Cardiac fibroblast (primary cell): ENCODE results near the gene TRIL.

Experiments
- DNase-seq, 2 donors: peaks; one replicate each; pipeline versions ENCODE4 v3.0.0 to v3.0.0-alpha.2; 2010; ENCODE audit warnings: low read depth in 2 of 2
- H3K4me3 ChIP-seq, 2 donors: replicated peaks in 1 of 2; 1 replicate in 1 of 2; 2 replicates in 1 of 2; pipeline ENCODE4 v1.5.1; 2011; ENCODE audit warnings: low read depth in 2 of 2, low read length in 2 of 2, mild to moderate bottlenecking in 2 of 2, moderate library complexity in 1 of 2
- TF ChIP-seq, protein P1 (sequence below): IDR thresholded peaks from one replicate; pipeline ENCODE4 v1.5.1; 2011; ENCODE audit warnings: low read depth, mild to moderate bottlenecking, low read length, inconsistent platforms

TRIL gene

DNA sequence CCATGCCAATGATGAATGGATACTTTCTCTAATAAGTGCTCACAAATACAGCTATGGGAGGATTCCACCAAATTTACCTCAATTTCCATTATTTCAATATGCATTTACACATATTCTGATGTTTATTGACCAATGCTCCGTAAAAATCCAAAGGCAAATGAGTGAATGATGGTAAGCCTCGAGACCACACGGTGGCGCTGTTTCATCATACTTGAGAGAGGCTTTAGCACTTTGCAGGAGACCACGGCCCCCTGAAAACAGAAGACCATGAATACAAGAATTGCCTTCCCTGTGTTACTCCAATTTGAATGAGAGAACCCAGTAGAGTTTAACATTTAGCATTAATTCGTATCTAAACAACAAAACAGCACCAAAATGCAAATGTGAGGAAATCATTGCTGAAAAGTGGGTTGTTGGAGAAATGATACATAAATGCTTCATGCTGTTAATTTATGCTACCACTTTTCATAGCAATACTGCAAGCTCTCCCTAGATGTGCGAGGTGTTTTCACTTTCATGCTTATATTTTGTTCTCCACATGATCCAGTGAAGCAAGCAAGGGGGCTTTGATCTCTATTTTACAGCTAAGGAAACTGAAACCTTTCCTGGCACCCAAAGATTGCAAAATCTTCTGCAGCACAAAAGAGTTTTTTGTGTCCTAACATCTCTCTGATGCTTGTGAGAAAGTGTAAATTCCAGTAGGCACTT, 35.4 kb downstream of the TRIL start:
- TF ChIP-seq, protein P1, sequence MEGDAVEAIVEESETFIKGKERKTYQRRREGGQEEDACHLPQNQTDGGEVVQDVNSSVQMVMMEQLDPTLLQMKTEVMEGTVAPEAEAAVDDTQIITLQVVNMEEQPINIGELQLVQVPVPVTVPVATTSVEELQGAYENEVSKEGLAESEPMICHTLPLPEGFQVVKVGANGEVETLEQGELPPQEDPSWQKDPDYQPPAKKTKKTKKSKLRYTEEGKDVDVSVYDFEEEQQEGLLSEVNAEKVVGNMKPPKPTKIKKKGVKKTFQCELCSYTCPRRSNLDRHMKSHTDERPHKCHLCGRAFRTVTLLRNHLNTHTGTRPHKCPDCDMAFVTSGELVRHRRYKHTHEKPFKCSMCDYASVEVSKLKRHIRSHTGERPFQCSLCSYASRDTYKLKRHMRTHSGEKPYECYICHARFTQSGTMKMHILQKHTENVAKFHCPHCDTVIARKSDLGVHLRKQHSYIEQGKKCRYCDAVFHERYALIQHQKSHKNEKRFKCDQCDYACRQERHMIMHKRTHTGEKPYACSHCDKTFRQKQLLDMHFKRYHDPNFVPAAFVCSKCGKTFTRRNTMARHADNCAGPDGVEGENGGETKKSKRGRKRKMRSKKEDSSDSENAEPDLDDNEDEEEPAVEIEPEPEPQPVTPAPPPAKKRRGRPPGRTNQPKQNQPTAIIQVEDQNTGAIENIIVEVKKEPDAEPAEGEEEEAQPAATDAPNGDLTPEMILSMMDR = peak; percentile 70
- no peak overlapping the region for H3K4me3 ChIP-seq
- peak; percentile 83 to 84 for DNase-seq

DNA sequence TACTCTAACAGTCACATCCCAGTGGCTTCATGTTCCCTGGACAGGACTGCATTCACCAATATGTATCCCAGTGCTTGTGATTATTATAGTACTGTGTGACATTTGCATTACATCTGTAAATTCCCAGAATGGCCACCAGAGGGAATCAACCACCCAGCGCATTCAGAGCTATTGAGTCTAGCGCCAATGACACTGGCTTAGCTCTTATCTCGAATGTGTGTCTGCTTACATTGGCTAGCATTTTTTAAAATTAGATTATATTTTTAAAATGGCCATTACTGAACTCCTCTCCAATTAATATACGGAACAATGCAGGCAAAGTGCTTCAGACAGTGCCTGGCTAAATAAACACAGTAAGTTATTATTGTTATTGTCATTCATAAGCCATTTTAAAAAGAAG, 36.3 kb downstream of the TRIL start:
- H3K4me3 ChIP-seq = no peak overlapping the region
- TF ChIP-seq, protein P1 = peak; percentile 87
- DNase-seq = peak; percentile 76 to 79

DNA sequence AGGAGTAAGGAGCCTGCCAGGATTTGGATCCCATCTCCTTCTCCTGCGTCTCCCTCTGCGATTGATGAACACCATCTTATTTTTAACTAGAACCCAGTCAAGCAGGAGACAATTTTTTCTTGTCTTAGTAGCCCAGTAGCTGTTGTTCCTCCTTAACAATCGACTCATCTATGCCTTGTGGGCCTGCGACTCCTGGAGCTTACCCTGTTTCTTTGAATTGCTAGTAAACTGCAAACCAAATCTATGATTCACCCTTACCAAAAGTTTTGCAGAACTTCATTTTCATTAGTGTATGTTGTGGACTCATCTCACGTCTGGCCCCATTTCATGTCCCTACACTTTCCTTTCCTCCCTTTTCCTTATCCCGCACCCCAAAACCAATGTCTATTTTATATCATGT, 37.7 kb downstream of the TRIL start:
- TF ChIP-seq, protein P1 = no peak
- H3K4me3 ChIP-seq = no peak overlapping the region
- no peak for DNase-seq

DNA sequence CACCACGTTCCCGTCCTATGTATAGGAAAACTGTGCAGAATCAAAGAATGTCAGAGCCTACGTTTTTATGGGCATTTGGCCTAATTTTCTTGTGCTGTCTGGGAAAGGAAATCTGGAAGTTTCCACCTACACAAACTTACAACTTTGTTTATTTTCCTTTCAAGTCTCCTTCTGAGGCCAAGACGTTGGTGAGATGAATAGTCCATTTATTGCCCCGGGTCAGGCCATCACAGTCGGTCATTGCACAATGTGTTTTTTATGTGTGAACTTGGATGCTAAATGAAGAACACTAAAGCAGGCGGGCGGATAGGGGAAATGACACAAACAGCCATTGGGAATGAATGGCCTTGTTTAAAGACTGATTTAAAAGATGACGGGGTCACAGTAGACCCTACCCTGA, 38.6 kb downstream of the TRIL start:
- H3K4me3 ChIP-seq = no peak overlapping the region
- no peak for DNase-seq
- TF ChIP-seq, protein P1 = no peak

DNA sequence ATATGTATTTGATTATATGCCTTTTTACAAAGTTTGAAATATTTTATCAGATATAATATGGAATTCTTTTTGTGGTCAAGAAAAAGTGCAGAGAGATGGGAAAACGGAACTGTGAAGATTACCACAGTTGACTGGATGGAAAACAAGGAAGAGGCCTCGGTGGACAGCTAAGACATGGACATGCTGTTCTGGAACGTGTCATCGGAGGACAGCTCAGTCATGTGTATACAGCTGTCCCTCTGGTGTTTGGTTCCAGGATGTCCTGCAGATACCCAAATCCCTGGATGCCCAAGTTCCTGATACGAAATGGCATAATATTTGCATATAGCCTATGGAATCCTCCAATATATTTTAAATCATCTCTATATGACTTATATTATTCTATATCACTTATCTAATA, 49.4 kb downstream of the TRIL start:
- DNase-seq = no peak
- TF ChIP-seq, protein P1 = no peak
- H3K4me3 ChIP-seq = no peak overlapping the region

DNA sequence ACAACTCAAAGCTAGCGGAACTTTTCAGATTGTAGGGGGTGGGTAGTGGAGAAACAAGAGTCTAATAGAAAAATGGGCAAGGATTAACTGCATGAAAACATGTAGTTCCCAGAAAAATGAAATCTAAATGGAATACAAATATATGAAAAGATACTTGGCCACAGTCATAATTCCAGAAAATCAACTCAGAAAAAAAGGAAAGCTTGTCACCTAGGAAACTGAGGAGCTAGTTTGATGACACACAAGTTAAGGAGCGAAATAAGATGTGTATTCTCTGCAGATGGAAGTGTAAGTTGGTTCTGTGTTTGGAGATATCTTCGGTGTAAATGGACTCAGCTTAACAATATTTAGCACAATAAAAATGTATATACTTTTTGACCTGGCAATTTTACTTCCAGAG, 52.7 kb downstream of the TRIL start:
- no peak for DNase-seq
- TF ChIP-seq, protein P1 = no peak
- H3K4me3 ChIP-seq = no peak overlapping the region

DNA sequence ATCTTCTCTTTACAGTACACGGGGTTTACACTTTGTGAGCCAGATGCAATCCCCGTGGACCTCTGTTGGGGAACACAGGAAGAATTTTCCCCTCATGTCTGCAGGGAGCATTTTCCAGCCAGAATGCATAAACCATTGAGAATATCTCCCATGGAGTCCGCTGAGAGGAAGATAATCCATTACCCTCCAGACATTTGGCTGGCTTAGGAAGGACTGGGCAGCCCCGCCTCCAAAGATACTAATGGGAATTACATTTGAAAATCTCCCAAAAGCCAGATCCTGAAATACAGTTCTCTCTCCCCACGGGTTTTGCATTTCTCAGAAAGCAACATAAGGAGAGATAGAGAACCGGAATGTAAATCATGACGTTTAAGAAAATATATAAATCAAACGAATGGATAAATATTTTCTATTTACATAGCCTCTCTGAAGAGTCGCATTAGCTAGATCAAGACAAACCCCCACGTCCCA, 53.5 kb downstream of the TRIL start:
- peak overlapping the region; percentile 6 to 48 for H3K4me3 ChIP-seq
- TF ChIP-seq, protein P1 = no peak
- DNase-seq = peak; percentile 18
